GM18499 (cell line): ENCODE results near the gene PTK6.
"Not testable (repeated sequence)": the region's sequence is repeated elsewhere in the genome, so short reads cannot be mapped to it uniquely, and the experiment has no call there.

Experiments used
- ATAC-seq: cut with Tn5 transposase; IDR thresholded peaks from one replicate; pipeline ENCODE4 v1.9.1; 2021; ENCODE audit warnings: moderate number of reproducible peaks; ENCODE audit not compliant: insufficient read depth, unreplicated experiment

PTK6 gene

DNA sequence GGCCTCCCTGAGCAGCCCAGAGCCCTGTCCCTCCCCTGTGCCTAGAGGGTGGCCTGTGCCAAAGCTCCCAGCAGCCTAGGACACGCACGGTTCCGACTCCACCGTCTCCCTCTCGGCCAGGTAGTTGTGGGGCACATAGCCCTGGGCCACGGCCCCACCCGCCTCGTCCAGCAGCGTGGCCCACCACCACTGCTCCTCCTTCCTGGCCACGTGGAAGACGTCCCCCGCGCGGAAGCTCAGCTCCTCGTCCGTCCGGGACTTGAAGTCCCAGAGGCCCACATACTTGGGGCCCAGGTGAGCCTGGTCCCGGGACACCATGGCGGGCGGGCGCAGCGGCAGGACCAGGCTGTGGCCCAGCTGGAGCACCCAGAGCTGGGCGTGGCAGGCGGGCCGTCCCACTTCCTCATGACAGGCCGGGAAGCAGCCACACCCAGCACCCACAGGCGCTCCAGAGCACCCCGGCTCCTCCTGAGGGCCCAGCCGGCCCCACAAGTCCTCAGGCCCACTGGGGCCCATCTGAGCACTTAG lies at the start of gene PTK6:
Gene PTK6, minus strand, starts transcription at position 380 of the 528 bp plus-strand sequence. Its CDS starts 62 bp downstream, at position 318.
- ATAC-seq = no peak

DNA sequence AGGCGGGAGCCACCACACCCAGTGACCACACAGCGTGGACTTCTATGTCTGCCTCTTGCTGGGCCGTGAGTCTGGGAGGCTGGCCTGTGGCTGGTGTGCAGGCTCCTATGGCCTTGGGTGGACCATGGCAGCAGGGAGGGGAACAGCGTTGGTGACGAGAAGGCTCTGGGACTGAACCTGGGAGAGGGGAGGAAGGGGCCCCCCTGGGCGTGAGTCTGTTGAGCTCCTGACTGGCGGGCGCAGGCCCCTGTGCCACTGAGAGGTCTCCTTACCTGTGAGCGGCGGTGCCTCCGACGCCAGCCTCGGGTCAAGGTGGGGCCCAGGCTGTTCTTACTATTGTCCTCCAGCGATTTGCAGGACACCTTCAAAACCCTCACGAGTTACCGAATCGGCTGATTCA lies 49.6 kb upstream of the PTK6 start:
- ATAC-seq = no peak

DNA sequence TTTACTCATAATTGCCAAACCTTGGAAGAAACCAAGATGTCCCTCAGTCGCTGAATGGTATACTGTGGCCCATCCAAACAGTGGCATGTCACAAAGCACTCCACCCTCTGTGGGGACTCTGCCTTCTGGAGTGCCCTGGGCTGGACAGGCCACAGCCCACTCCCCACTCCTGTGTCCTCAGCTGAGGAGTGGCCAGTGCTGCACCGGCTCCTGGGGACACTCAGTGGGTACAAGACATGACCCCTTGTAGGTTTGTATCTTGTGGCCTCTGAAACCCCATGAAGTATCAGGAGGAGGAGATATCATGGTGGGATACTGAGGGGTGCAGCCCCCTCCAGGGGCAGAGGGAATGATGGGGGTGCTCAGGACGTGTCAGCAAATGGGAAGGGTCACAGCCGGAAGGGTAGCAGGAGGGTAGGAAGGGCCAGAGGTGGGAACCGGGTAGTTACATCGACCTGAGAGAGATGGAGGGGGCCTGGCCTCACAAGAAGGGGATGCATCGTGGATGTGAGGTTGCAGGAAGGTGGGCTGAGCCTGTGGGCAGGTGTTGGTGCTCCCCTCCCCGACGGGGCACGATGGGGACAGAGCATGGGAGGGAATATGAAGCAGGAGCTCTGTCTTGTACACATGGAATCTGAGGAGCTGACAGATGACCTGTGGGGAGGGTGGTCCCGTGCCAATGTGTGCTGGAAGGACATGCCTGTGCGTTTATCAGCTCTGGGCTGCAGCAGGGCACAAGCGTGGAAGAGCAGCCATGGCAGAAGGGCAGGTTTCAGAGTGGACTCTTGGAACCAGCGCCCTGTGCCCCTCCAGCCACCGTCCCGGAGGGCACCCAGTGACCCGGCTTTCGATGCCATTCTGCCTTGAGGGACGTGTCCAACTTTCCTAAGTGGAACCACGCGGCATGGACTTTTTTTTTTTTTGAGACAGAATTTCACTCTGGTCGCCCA lies 48.7 kb upstream of the PTK6 start:
- no peak for ATAC-seq

DNA sequence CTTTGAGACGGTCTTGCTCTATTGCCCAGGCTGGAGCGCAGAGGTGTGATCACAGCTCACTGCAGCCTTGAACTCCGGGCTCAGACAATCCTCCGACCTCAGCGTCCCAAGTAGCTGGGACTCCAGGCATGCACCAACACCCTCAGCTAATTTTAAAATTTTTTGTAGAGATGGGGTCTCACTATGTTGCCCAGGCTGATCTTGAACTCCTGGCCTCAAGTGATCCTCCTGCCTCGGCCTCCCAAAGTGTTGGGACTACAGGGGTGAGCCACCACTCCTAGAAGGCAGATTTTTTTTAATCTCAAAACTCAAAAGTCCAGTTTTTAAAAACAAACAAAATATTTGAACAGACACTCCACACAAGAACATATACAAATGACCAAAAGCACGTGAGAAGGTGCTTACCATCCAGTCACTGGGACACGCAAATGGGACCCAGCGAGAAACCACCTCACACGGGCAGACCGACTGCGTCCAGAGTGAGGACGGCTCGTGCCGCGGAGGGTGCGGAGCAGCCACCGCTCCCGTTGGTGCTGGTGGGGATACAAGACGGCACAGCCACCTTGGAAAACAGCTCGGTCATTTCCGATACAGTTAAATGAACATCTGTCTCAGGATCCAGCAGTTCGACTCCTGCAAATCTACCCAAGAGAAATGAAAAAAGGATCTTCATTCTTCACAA lies 45.3 kb upstream of the PTK6 start:
- ATAC-seq = no peak

DNA sequence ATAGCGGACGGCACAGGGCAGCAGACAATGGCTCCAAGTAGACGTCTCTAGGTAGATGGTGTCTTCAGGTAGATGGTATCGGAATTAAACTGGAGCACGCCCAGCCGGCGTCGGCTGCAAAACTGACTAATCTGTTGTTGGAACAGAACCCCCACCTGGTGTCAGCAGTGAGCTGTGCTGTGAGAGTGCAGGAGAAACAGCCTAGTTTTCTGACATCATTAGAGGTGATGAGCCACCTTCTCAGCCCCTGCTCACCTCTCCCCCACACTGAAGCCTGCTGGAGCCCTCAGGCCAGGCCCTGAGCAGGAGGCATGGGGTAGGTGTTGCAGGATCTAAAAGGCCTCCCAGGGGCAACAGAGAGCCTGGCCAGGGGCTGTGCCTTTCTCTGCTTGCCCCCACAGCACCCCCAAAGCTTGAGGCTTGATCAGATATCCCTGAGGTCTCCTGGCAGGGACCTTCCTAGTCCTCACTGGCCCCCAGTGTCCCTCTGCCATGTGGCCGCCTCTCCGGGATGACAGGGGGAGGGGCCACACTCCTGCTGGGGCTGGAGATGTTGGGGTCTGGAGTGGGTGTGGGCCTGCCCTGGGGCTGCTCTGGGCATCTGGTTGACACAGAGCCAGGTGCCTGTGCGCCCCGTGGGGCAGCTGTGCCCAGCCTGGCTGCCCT lies 43.8 kb upstream of the PTK6 start:
- no peak for ATAC-seq

DNA sequence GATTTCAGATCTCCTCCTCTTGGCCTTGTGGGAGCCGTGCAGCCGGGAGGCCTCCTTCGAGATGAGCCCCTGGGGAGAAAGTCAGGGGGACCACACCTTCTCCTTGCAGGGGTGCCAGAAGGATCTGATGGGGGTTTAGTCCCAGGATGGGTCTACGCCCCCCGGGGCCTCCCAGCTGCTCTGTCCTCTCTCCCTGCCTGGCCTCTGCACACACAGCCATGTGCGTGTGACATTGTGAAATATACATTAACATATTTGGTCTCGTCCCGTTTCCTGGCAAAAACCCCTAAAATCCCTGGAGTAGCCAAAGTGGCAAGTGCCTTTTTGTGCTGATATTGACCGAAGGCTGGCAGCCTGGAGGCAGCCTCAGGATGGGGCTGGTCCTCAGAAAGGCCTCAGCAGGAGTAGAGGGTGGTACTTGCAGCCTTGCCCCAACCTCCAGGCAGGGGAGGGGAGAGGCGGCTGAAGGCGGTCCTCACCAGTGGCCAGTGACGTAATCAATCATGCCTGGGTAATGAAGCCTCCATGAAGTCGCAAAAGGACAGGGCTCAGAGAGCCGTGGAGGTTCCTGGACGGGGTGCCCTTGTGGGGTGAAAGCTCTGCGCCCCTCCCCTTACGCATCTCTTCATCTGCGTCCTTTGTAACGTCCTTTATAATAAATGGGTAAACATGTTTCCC lies 42.0 kb upstream of the PTK6 start:
- ATAC-seq = no peak

DNA sequence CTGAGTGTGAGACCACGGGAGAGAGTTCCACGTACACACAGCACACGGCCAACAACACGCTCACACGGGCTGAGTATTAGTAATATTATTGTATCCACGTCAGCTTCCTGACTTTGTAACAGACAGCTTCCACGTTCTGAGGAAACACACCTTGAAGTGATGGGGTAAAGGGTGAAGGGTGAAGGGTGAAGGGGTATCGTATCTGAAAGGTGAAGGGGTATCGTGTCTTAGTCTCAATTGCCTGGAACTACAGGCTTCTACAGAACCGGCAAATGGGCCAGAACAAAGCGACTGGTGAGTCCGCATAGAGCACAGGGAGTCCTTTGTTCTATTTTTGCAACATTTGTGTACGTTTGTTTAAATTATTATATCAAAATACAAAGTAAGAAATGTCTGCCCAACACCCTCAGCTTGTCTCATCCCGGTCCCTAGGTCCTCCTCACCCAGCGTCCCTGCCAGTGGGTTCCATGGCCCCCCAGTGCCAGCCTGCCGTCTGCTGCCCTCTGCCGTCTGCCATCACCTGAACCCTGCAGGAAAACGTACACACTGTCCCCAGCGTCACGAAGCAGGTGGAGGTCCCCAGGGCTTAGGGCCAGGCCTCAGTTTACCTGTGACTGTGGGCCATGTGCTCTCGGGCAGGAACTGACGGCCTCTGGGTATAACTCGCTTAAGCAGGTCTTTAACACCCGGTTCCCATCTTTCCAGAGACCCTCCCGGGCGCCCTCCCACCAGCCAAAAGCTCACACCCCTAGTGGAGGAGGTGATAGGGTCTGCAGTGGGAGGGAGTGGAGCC lies 41.2 kb upstream of the PTK6 start:
- ATAC-seq = no peak

DNA sequence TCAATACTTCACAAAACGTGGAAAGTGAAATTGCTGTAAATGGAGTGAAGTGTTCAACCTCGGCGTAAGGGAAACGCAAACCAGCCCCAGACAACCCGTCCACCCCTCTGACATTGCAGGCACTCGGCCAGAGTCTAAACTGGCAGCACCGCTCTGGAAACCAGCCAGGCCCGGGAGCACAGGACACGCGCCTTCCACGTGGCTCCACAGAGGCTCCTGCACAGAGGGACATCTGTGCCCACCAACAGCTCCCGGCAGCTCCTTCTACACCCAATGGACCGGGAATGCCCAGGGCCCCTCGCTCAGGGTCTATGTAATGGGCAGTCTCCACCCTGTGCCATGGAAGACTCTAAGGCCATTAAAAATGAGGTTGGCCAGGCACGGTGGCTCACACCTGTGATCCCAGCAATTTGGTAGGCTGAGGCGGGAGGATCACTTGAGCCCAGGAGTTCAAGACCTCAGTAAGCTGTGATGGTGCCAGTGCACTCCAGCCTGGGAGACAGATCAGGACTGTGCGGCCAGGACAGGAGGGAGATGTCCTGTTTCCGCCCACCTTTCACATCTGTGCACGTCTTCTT lies 40.2 kb upstream of the PTK6 start:
- ATAC-seq = no peak

DNA sequence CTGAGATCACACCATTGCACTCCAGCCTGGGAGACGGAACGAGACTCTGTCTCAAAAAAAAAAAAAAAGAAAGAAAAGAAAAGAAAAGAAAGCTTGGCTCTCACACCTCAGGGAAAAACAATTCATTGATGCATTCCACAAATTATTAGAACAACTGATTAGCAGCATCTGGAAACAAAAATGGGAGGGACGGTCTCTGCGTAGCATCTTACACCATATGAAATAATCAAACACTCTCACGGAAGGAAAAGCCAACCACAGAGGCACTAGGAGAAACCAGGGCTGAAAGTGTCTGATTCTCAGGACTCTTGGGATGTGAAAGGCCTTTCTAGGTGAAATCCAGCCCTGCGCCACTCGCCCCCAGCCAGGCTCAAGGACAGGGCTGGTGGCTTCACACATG lies 39.1 kb upstream of the PTK6 start:
- ATAC-seq = no peak

DNA sequence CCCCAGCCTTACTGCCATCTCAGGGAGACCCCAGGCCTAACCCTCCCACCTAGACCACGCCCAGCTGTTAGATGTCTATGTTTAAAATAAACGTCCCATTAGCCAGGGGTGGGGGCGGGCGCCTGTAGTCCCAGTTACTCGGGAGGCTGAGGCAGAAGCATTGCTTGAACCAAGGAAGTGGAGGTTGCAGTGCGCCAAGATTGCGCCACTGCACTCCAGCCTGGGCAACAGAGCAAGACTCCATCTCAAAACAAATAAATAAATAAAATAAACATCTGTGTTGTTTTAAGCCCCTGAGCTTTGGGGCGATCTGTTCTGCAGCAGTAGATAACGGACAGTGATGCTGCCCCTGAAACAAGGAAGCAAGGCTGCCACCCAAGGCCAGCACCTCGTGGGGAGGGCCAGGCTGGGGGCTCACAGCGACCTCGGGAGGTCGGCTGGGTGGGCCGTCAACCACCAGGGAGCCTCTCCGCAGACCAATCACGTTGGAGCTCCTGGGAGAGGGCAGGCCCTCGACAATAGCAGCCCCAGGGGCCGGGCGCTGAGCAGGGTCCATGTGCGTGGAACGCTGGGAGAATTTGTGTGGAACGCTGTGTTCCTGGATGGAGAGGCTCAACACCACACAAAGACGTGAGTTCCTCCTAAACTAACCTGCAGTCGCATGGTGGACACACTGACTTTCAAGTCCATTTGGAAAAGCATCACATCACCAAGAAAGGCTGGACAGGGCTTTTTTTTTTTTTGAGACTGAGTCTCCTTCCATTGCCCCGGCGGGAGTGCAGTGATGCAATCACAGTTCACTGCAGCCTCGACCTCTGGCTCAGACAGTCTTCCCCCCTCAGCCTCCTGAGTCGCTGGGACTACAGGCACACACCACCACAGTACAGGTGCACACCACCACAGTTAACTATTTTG lies 37.9 kb upstream of the PTK6 start:
- no peak for ATAC-seq

DNA sequence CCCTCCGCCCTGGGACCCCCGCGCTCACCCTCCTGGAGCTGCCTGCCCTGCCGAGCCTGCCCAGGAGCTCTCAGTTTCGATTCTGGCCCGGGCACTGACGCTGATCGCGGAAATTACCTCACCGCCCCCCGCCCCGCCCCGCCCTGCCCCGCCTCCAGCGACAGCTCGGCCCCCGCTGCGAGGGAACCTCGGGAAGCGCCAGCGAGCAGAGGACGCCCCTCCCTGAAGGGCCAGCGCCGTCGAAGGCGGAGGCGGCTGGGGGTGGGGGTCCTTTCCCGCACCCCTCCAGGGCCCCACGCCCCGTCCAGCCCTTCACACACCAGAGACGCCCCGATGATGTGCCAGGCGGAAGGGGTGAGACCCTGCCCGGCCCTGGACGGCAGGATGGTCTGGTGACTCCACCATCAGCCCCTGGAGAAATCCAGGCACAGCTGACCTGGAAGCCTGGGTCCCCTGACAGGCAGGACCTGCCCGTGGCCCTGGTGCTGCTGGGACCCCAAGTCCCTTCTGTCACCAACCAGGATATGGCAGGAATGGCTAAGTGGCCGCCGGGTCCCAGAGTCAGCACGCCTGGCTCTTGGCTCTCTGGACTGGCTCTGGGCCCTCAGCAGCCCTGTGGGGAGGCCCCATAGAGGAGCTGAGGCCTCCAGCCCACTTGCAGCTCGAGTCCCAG lies 37.1 kb upstream of the PTK6 start, which contains the start of gene HELZ2:
Gene HELZ2, minus strand, starts transcription at position 84 of the 673 bp plus-strand sequence. CDS start 1,854 bp downstream, outside the sequence.
- ATAC-seq = no peak

DNA sequence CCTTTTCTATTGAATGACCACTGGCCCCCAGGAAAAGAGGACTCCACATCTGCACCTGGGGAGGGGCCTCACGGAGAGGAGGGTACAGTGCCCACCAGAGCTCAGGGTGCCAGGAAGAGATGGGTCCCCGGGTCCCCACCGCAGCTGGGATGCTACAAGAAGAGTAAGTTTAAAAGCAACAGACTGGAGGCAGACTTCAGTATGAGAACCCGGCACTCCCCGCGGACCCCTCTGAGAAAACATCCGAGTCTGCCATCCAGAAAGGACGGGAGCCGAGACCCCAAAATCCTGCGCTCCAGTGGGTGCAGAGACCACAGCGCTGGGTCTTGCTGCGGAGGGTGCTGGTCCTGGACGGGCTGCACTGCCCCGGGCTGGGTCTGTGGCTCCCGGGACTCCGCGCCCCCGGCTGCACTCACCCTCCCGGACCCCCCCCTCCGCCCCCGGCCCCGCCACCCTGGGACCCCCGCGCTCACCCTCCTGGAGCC lies 36.5 kb upstream of the PTK6 start:
- no peak for ATAC-seq

DNA sequence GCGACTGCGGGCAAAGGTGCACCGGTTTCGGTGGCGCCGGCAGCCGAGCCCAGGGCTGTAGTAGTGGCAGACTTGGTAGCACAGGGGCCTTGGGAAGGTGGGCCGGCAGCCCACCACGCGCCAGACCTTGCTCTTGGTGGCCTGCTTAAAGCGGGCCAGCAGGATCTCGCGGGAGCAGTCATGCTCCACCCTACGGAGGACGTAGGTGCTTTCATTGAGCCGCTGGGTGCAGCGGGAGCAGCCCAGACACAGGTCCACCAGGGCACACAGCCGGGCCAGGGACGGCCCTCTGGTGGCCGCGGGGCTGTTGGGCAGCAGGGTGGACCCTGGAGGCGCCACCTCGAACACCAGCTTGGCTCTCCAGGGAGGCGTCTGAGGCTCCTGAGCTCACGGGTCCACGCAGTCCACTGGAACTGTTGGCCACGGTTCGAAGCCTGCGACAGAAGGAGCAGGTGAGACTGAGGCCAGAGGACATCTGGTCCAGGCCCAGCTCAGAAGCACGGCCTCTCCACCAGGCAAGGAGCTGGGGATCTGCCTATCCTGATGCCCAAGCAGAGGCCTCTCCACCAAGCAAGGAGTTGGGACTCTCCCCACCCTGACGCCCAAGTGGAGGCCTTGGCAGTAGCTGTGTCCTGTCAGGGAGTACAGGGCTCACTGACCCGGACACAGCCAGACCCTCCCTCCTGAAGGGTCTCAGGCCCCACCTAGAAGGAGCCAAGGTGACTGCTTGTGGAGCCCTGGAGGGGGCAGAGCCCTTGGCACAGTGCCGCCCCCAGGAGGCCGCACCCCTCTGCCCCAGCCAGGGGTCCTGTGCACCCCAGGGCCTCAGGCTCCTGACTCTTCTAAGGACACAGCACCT lies 35.8 kb upstream of the PTK6 start:
- no peak for ATAC-seq

DNA sequence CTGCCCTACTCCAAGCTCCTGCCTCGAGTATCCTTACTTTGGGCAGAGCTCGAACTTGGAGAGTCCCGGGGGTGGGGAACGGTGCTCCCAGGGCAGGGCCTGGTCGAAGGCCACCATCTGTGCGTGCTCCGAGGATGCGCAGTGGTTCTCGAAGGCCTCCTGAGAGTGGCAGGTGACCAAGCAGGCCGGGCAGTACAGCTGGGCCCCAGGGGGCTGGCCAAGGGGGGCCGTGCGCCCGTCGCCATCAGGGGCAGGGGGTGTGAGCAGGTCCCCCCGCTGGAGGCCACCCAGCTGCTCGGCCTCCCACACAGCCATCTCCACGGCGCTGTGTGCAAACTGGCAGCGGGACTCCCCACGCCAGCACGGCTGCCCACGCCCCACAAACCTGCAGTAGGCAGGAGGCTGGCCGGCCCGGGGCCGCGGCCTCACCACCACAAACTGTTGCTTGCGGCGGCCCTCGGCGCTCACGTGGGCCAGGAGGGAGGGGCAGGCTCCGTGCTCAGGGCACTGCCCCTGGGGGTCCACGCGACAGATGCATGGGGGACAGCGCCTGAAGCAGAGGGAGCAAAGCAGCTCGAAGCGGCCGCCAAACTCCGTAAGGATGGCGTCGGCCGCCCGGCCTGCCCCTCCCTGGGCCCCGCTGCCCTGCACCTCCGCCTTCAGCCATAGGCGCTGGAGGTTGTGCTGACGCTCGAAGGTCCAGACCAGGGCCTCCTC lies 35.1 kb upstream of the PTK6 start:
- ATAC-seq = no peak

DNA sequence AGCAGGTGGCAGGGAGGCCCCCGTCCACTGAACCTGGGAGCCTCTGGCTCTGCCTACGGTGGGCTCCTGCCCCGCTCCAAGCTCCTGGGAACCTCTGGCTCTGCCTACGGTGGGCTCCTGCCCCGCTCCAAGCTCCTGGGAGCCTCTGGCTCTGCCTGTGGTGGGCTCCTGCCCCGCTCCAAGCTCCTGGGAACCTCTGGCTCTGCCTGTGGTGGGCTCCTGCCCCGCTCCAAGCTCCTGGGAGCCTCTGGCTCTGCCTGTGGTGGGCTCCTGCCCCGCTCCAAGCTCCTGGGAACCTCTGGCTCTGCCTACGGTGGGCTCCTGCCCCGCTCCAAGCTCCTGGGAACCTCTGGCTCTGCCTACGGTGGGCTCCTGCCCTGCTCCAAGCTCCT lies 33.9 kb upstream of the PTK6 start:
- ATAC-seq = not testable (repeated sequence)
